Stomach (tissue), 9 donors: ENCODE data around the gene NR4A1. TPM values are rescaled to one million over a fixed set of nuclear protein-coding genes. Genes with fewer than 3 reads are reported as not detected.

Experiments used
- DNase-seq, 2 donors: peaks; one replicate each; pipeline versions ENCODE4 v3.0.0 to v3.0.0-alpha.2; 2013 to 2019
- H3K27ac ChIP-seq, 5 donors: fragments of 200-600 bp in 4 of 5; sonication (generic) in 4 of 5; one replicate each; pipeline ENCODE4 v1.5.1; 2013 to 2019; ENCODE audit warnings: mild to moderate bottlenecking in 1 of 5, moderate library complexity in 1 of 5
- H3K27me3 ChIP-seq, 3 donors: fragments of 200-600 bp; sonication (generic); one replicate each; pipeline ENCODE4 v1.5.1; 2017 to 2019; ENCODE audit warnings: mixed run types in 1 of 3
- H3K36me3 ChIP-seq, 4 donors: fragments of 200-600 bp; sonication (generic); 1 replicate in 3 of 4; 2 replicates in 1 of 4; pipeline ENCODE4 v1.5.1; 2016 to 2019
- H3K4me1 ChIP-seq, 4 donors: fragments of 200-600 bp; sonication (generic); one replicate each; pipeline ENCODE4 v1.5.1; 2016 to 2019
- H3K4me3 ChIP-seq, 4 donors: fragments of 200-600 bp; sonication (generic) in 3 of 4; one replicate each; pipeline ENCODE4 v1.5.1; 2016 to 2019; ENCODE audit warnings: mild to moderate bottlenecking in 1 of 4
- H3K9me3 ChIP-seq, 4 donors: fragments of 200-600 bp; sonication (generic); one replicate each; pipeline ENCODE4 v1.5.1; 2016 to 2019
- CTCF ChIP-seq, 7 experiments: fragments of 450-650 bp in 4 of 7; fragments of 200-600 bp in 3 of 7; sonication (generic) in 3 of 7; IDR thresholded peaks; one replicate each; pipeline ENCODE4 v1.5.1; 2016 to 2019; ENCODE audit warnings: antibody characterized with exemption in 7 of 7, control low read depth in 2 of 7, mild to moderate bottlenecking in 1 of 7
- EP300 ChIP-seq: sonication (generic); formaldehyde crosslinking; IDR thresholded peaks from one replicate; pipeline ENCODE4 v1.6.1; 2017; ENCODE audit warnings: antibody characterized with exemption
- POLR2A ChIP-seq, 4 donors: fragments of 450-650 bp; IDR thresholded peaks; one replicate each; pipeline ENCODE4 v1.6.1; 2016; ENCODE audit warnings: antibody characterized with exemption in 4 of 4, control low read depth in 2 of 4, mild to moderate bottlenecking in 1 of 4, moderate library complexity in 1 of 4
- POLR2AphosphoS5 ChIP-seq, 3 donors: sonication (generic); formaldehyde crosslinking; IDR thresholded peaks; one replicate each; pipeline ENCODE4 v1.6.1; 2016; ENCODE audit warnings: antibody characterized with exemption in 3 of 3
- WGBS, 5 donors: extraction: QIAGEN DNeasy Blood & Tissue Kit in 3 of 5; methylation state at CpG; one replicate each; pipeline versions ENCODE4 v1.1.5 to v1.1.7; 2013 to 2018; 5-methylcytosine and 5-hydroxymethylcytosine counted together
- intact Hi-C: fragments of 100-400 bp; cut with DNase I; formaldehyde crosslinking; loops from one replicate; pipeline ENCODE4 v1.15.1; 2023; ENCODE audit warnings: low total_unique reads
- polyA plus RNA-seq, 3 donors: library from polyadenylated mRNA; stranded (reverse); fragments of 200-250 nt; gene quantifications; one replicate each; pipeline ENCODE4 v1.2.3, GENCODE V29; 2013
- total RNA-seq, 5 donors: library from RNA; depleted of rRNA; stranded (reverse); fragments of >200 nt; gene quantifications; one replicate each; pipeline versions ENCODE4 v1.1.0 to v1.2.3, GENCODE V29; 2014 to 2016
- donor health status: healthy with polysubstance abuse.
- donor health status: Bipolar disorder and iron deficiency.
- donor health status: healthy.

The NR4A1 gene
- total and polyA plus RNA-seq, 8 donors: 29.4 to 384 (median 68.0) TPM

GRCh38 chr12:52078276-52078675 is 27.0 kb downstream of the NR4A1 start:
- peaks cover 23 to 69% (median 65%) of the 10 kb centered on the region in 4 donors for H3K36me3 ChIP-seq
- no peak overlapping the region for H3K4me3 ChIP-seq
- no peak overlapping the region for H3K27ac ChIP-seq
- 78 to 92% (median 86%) methylated on average over 3 of the region's 3 CpGs for WGBS, 5 donors
- TF ChIP-seq POLR2A (IDR thresholded peaks at IDR 0.05): no peak
- TF ChIP-seq POLR2AphosphoS5 (IDR thresholded peaks at IDR 0.05): no peak
- no peak for TF ChIP-seq EP300
- TF ChIP-seq CTCF (IDR thresholded peaks at IDR 0.05): no peak
- no peaks in the 10 kb centered on the region for H3K27me3 ChIP-seq
- intact Hi-C loops: no loop called here
- peaks cover 33 to 58% (median 46%) of the 10 kb centered on the region in 4 donors for H3K4me1 ChIP-seq
- DNase-seq: no peak
- H3K9me3 ChIP-seq: no peaks in the 10 kb centered on the region

DNA sequence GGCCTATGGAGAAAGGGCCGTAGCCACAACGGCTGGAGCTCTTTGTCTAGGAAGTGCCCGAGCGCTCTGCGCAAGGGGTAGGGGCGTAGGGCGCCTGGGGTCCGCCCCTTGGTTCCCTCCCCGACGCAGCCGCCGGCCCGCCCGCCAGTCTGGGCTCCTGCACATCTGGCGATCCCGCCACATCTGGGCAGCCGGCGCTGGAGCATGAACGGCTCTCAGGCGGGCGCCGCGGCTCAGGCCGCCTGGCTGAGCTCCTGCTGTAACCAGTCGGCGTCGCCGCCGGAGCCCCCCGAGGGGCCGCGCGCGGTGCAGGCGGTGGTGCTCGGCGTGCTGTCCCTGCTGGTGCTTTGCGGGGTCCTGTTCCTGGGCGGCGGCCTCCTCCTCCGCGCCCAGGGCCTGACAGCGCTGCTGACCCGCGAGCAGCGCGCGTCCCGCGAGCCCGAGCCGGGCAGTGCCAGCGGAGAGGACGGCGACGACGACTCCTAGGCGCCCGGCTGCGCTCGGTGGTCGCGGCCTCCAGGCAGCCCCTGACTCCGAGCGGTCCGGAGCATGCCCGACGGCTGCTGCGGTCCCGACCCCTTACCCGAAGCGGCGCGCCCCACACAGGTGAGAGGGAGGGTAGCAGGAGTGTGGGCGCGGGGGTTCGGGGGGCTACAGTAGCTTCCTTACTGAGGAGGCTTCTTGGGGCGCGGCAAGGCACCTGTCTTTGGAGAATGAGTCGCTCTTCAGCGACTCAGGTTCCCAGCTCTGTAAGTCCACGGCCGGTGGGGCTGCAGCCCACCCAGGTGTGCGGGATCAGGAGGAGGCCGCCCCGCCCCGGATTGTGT is 28.5 kb downstream of the NR4A1 start, which contains the start of gene SMIM41:
TSS of gene SMIM41 (plus strand) at position 129 of the 827 bp plus-strand sequence. CDS start at position 205, 76 bp downstream.
- Histone ChIP-seq H3K27ac (peak within 1 kb of the TSS in 4 of 5 donors; percentile 62 to 80 (median 74)), H3K9me3 (no peaks in the 10 kb centered on the region), H3K27me3 (no peaks in the 10 kb centered on the region), H3K4me3 (peak within 1 kb of the TSS; percentile 17 to 37 (median 30)), H3K36me3 (peaks cover 12 to 54% (median 51%) of the 10 kb centered on the region in 4 donors), H3K4me1 (peaks cover 19 to 45% (median 36%) of the 10 kb centered on the region in 4 donors)
- intact Hi-C loops: loop anchor here (5.0 kb wide), 1 partner anchor 52 kb away; no protein-coding TSS in a partner anchor
- 49 to 84% (median 72%) methylated on average over 17 to 87 of the region's 87 CpGs for WGBS, 5 donors
- peak in 1 of 2 donors; percentile 48 for DNase-seq
- TF ChIP-seq POLR2A (IDR thresholded peaks at IDR 0.05) (no peak), POLR2AphosphoS5 (IDR thresholded peaks at IDR 0.05) (peak in 1 of 3 donors; percentile 19), CTCF (IDR thresholded peaks at IDR 0.05) (no peak)

DNA sequence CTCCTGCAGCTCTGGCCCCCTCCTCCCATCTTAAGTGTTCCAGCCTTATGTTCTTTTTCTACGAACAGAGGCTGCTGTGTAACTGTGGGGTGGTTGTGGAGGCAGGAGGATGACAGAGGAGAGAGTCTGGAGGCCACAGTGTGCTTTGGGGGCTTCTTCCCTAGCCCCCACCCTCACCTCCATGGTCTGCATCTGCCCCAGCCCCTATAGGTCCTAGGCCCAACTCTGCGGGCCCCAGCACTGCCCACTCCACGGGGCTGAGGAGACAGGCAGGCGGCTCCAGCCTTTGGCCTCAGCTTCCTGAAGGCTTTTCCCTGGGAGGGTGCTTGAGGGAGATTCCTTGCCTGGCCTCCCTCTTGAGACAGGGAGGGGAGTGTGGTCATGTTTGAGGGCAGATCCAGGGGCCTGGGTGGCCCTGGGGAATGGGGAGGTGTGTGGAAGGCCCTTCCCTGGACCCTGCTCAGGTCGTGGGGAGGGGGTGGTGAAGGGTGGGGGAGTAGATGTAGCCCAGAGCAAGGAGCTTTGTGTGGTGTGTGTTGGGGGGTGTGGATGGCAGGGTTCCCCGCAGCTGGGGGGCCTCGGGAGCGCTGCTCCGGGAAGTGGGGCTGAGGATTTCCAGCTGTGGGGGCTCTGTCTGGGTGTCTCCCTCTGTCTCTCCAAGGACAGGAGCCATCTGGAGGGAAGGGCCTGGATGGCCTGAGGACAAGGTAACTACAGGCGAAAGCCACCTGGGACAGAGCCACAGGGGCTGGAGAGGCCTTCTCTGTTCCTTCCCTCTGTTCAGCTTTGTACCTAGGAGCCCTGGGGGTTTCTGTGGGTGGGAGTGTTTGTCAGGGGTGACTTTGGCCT is 29.4 kb downstream of the NR4A1 start:
- no peak for TF ChIP-seq POLR2A (IDR thresholded peaks at IDR 0.05)
- TF ChIP-seq EP300: no peak
- no peak for TF ChIP-seq CTCF (IDR thresholded peaks at IDR 0.05)
- TF ChIP-seq POLR2AphosphoS5 (IDR thresholded peaks at IDR 0.05): no peak
- H3K9me3 ChIP-seq: no peaks in the 10 kb centered on the region
- intact Hi-C loops: loop anchor here (5.0 kb wide), 1 partner anchor 53 kb away; no protein-coding TSS in a partner anchor
- WGBS, 5 donors: 76 to 82% (median 77%) methylated on average over 6 to 10 of the region's 10 CpGs
- peak overlapping the region; percentile 17 to 37 (median 30) for H3K4me3 ChIP-seq
- H3K4me1 ChIP-seq: peaks cover 16 to 36% (median 28%) of the 10 kb centered on the region in 4 donors
- DNase-seq: peak in 1 of 2 donors; percentile 44
- peak overlapping the region; percentile 15 to 80 (median 70) for H3K27ac ChIP-seq
- peaks cover 12 to 46% (median 42%) of the 10 kb centered on the region in 4 donors for H3K36me3 ChIP-seq
- no peaks in the 10 kb centered on the region for H3K27me3 ChIP-seq

DNA sequence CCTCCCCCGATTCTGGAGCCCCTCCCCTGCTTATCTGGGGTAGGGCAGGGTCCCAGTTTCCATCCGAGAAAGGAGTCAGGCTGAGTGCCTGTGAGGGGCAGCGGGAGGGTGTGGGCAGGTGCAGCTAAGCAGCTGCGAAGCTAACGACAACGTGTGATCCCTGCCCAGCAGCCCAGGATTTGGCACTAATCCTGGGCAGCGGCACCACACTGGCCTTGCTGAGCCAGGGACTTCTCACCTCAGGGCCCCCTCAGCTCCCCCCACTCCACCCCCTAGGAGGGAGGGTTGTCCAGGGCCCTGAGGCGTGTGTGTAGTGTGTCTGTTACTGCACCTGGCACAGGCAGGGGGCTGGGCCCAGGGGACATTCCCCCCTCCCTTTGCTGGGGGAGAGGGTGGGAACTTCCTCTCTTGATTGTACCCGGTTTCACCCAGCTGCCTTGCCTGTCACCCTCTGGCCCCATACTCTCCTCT is 30.1 kb downstream of the NR4A1 start:
- H3K27me3 ChIP-seq: no peaks in the 10 kb centered on the region
- H3K36me3 ChIP-seq: peaks cover 12 to 40% (median 36%) of the 10 kb centered on the region in 4 donors
- TF ChIP-seq POLR2A (IDR thresholded peaks at IDR 0.05) (no peak), EP300 (no peak), CTCF (IDR thresholded peaks at IDR 0.05) (no peak), POLR2AphosphoS5 (IDR thresholded peaks at IDR 0.05) (no peak)
- DNase-seq: peak in 1 of 2 donors; percentile 75
- peak overlapping the region in 3 of 4 donors; percentile 23 to 37 (median 36) for H3K4me3 ChIP-seq
- H3K27ac ChIP-seq: peak overlapping the region; percentile 7 to 80 (median 70)
- WGBS, 5 donors: 18 to 42% (median 24%) methylated on average over 7 to 9 of the region's 9 CpGs
- intact Hi-C loops: loop anchor here (5.0 kb wide), 1 partner anchor 54 kb away; no protein-coding TSS in a partner anchor
- no peaks in the 10 kb centered on the region for H3K9me3 ChIP-seq
- peaks cover 16 to 32% (median 23%) of the 10 kb centered on the region in 4 donors for H3K4me1 ChIP-seq
